Skin epidermis (tissue), 12 donors: ENCODE results near the gene IL11.
"Not testable (repeated sequence)": the region's sequence is repeated elsewhere in the genome, so short reads cannot be mapped to it uniquely, and the experiment has no call there.

Experiments used
- H3K27ac ChIP-seq, 21 experiments: fragments of 200-600 bp; sonication (generic) in 11 of 21; one replicate each; pipeline ENCODE4 v1.5.0; 2020; ENCODE audit warnings: mild to moderate bottlenecking in 3 of 21, inconsistent platforms in 2 of 21, moderate library complexity in 2 of 21
- H3K4me3 ChIP-seq, 7 experiments: fragments of 200-600 bp; sonication (generic) in 2 of 7; one replicate each; pipeline ENCODE4 v1.5.0; 2020; ENCODE audit warnings: inconsistent platforms in 2 of 7, mild to moderate bottlenecking in 2 of 7, moderate library complexity in 1 of 7

IL11 gene

DNA sequence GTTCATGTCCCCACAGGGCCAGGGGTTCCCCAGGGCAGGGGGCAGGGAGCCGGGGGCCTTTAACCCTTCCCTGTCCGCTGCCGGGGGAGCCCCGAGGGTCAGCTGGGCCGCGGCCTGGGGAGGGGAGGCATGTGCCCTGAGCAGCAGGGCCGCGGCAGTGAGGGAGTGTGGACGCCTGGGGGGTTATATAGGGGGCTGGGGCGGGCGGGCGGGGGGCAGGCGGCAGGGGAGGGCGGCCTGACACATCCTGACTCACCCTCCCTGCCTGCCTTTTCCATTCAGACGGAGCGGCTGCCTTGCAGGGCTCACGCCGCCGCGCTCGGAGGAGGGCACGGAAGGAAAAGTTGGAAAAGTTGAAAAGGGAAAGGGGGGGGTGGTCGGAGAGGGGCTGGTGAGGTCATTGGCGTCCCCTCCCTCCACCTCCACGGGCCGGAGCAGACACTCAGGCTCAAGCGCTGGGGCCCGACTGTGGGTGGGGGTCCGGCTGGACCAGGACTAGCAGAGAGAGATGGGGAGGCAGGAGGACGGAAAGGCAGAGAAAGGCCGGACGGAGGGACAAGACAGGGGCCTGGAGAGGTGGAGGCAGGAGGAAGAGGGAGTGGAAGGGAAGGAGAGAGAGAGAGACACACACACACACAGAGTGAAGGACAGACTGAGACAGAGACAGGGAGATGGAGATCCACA lies at the start of gene IL11:
Gene IL11, minus strand, starts transcription at position 159 of the 684 bp plus-strand sequence. Its CDS starts 153 bp downstream, at position 6.
- Histone ChIP-seq H3K27ac (peak within 1 kb of the TSS in 3 of 21 experiments; percentile 5 to 55 (median 39)), H3K4me3 (peak within 1 kb of the TSS; percentile 10 to 38 (median 28))

- Histone ChIP-seq H3K27ac (no peak overlapping the region), H3K4me3 (no peak overlapping the region)
Measured at GRCh38 chr19:55419624-55420236, 49.5 kb upstream of the IL11 start.

- H3K27ac ChIP-seq = no peak overlapping the region
- H3K4me3 ChIP-seq = no peak overlapping the region
Measured at GRCh38 chr19:55419103-55419502, 48.8 kb upstream of the IL11 start.

DNA sequence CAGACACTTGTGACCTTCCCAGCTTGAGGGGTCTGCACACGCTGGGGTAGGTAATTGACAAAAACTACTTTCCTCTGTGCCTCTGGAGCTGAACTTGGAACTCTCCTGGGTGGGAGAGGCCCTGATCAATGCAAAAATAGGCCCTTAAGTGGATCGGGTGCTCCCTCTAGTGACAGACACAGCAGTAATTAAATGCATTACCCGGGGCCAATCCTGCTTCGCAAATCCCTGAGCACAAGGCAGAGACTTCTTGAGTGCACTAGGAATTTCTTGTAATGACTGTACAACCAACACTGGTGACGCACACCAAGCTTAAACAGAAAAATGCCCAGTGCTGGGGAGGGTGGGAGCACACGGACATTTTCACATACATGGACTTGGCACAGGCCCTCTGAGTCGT lies 47.9 kb upstream of the IL11 start:
- Histone ChIP-seq H3K4me3 (no peak overlapping the region), H3K27ac (no peak overlapping the region)

- no peak overlapping the region for H3K4me3 ChIP-seq
- no peak overlapping the region for H3K27ac ChIP-seq
Measured at GRCh38 chr19:55410168-55410567, 39.9 kb upstream of the IL11 start.

- H3K27ac ChIP-seq = not testable (repeated sequence)
Measured at GRCh38 chr19:55409179-55409578, 38.9 kb upstream of the IL11 start.

DNA sequence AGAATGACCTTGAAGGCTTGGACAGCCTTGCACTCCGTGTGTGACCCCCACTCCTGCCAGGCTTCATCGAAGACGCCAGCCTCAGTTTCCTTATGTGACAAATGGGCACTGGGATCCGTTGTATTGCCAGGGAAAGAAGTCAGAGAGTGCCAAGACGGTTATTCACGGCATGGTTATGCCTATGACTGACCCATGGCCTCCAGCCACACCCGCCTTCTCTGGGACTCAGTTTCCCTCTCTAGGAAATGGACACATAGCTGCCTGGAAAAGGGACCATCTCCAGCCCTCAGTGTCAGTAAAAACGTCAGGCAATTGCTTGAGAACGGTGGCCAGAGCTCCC lies 38.2 kb upstream of the IL11 start:
- peak overlapping the region; percentile 24 to 99 (median 79) for H3K4me3 ChIP-seq
- peak overlapping the region; percentile 41 to 100 (median 97) for H3K27ac ChIP-seq

More at GRCh38 chr19:55409179-55409578, 38.9 kb upstream of the IL11 start:
- H3K4me3 ChIP-seq = not testable (repeated sequence)

DNA sequence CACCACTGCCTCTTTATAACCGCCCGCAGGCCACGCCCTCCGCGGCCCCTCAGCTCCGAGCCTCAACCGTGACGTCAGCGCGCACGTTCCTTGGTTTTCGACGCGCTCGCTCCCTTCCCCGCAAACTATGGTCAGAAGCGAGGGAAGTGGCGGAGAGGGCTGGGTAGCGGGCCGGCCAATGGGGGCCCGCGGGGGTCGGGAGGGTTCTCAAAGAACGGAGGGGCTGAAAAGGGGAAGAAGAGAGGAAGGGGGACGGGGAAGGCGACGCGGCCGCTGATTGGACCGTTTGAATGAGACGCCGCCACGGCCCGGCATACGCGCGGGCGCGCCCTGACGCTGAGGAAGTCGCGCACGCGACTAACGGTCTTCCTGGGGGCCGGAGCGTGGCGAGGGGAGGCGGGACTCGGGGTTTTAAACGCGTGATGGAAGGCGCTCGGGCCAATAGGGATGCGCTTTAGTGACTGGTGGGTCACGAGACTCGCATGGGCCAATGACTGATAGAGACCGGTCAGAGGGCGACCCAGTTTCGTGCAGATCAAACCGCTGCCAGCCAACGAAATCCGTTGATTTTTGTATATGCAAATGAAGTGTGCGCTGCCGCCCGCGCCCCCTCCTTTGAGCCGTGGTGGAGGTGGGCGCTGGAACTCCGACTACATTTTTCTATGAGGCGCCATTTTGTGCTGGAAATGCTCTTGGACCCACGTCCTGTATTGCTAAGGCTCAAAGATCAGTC lies 37.7 kb upstream of the IL11 start:
- Histone ChIP-seq H3K4me3 (peak overlapping the region; percentile 68 to 99 (median 79)), H3K27ac (peak overlapping the region; percentile 68 to 100 (median 98))

DNA sequence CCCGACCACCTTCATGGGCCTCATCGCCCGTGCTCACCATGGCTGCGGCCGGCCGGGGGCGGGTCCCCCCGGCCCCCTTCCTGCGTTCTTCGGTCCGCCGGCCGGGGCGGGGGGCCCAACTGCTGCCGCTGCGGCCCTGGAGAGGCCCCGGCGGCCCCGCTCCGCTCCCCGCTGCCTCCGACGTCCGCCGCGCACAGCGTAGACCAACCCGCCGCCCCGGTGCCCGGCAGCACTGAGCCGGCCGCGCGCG lies 37.2 kb upstream of the IL11 start, which contains the start of gene UBE2S:
Gene UBE2S, minus strand, starts transcription at position 239 of the 250 bp plus-strand sequence. Its CDS starts 199 bp downstream, at position 40.
- H3K27ac ChIP-seq = peak within 1 kb of the TSS; percentile 68 to 100 (median 98)
- H3K4me3 ChIP-seq = peak within 1 kb of the TSS; percentile 68 to 99 (median 79)

DNA sequence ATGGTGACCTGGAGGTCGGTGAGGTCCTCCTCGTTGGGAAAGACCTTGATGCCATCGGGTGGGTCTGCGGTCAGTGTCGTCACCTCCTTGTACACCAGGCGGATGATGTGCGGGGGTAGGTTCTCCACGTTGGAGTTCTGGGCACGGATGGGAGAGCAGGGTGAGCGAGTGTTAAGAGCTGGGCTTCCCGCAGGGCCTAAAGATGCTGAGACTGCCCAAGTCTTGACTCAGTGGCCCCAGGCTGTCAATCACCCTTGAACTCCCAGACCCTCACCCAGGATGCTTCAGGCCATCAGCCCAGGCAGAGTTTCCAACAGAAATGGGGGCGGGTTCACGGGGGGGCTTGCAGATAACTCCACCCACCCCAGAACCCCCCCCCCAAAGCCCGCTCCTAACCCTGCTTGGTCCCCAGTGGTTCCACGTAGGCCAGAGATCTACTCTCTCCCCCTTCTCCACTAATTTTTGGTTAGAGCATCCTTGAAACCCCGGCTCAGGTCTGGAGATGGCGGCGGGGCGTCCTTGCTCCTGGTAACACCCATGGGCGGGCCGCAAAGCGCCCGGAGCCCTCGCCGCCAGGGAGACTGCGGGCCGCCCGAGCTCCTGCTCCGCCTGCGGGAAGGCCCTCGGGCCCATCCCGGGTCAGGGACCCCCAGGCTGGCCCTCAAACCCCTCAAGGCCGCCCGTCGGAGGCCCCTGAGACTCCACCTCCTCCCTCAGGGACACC lies 36.7 kb upstream of the IL11 start:
- Histone ChIP-seq H3K27ac (peak overlapping the region; percentile 68 to 100 (median 98)), H3K4me3 (peak overlapping the region; percentile 68 to 99 (median 79))

DNA sequence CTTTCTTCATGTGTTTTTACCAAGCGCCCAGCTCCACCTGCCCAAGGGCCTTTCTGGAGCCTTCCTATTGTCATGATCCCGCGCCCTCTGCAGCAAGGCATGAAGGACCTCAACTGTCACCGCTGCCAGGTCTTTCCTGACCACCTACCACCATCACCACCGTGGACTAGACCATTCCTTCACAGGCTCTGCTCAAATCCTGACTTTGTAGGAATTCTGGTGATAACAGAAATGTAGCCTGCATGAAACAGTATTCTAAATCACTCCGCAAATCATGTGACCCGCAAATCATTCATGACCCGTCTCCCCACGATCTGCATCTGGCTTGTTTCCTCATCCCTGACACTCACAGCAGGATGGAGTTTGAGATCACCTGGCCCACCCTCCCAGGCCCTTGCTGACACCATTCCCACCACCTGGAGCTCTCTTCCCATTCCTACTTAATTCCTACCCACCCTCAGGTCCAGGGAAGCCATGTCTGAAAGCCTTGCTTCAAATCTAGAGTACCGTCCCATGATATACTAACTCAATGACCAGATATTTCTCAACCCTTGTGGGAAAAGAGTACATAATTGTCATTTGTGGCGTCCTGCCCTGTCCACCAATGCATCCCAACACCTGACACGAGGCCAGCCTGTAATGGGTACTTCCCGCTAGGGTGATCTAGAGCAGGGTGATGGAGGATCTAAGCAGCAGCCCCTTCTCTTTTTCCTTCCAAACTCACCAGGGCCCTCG lies 36.0 kb upstream of the IL11 start:
- Histone ChIP-seq H3K27ac (peak overlapping the region in 9 of 21 experiments; percentile 92 to 100 (median 98)), H3K4me3 (peak overlapping the region; percentile 68 to 99 (median 79))

- Histone ChIP-seq H3K27ac (no peak overlapping the region), H3K4me3 (no peak overlapping the region)
Measured at GRCh38 chr19:55405638-55406037, 35.4 kb upstream of the IL11 start.

DNA sequence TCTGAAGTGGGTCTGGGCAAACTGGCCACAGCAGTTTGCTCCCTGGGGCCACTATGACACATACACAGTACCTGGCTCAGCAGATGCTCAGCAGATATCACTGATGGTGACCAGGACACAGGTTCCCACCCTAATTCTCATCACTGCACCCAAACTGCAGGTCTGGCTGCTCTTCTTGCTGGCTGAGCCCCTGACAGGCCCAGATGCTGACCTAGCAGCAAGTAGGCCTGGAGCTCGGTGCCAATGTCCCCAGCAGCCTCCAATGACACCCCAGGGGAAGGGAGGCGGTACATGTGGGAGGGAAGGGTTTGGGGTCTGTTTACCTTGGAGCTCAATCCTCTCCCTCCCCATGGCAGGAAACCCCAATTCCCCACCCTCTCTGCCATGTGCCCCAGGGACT lies 32.2 kb upstream of the IL11 start:
- no peak overlapping the region for H3K4me3 ChIP-seq

DNA sequence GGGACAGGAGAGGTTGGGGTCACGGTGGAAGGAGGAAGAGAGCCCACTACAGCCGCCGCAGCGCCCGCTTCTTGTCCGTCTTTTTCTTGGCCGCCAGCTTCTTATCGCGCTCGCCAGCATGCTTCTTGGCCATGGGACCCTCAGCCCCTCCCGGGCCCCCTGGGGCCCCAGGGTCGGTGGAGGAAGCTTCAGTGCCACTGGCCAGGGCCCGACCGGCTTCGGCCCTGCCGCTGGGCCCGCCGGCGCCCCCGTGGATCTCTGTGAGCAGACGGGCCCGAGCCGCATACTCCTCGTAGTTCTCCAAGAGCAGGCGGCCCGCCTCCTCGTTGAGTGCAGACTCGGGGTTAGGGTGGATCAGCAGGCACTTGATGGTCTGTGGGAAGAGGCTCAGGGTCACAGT lies 31.1 kb upstream of the IL11 start:
- not testable (repeated sequence) for H3K4me3 ChIP-seq, H3K27ac ChIP-seq

More for the DNA sequence above, 32.2 kb upstream of the IL11 start:
- H3K27ac ChIP-seq = no peak overlapping the region

DNA sequence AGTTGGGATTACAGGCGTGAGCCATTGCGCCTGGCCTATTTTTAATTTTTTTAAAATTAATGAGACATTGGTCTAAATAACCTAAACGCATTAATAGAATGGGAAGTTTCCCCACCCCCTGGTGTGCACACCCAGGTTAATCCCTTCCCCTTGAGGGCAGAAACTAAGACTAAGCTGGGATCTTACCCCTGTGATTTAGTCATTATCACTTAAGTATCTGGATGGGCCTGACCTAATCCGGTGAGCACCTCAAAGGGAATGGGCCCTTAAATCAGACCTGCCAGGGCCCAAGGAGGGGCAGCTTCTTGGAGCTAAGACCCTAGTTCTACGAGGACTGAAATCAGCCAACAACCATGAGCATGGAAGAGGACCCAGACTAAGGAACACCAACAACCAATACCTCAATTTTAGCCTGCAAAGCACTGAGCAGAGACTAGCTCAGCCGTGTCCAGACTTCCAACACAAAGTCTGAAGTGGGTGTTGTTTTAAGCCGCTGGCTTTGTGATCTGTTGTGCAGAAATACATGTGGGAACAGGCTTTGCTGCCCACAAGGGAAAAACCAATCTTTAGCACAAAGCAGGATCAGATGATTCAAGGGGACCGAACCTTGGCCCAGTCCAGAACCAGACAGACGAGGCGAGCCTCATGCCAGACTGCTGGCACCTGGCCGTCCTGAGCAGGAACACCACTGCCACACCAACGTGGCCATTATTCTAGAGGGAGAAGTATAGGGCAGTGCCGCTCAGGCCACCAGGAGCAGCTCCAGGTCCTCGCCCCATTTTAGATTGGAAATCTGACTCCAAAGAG lies 30.2 kb upstream of the IL11 start:
- H3K27ac ChIP-seq = peak overlapping the region in 2 of 21 experiments; percentile 24 to 60
- no peak overlapping the region for H3K4me3 ChIP-seq

GRCh38 chr19:55398200-55398925 lies 28.1 kb upstream of the IL11 start:
- no peak overlapping the region for H3K4me3 ChIP-seq
- H3K27ac ChIP-seq = peak overlapping the region in 1 of 21 experiments; percentile 14

DNA sequence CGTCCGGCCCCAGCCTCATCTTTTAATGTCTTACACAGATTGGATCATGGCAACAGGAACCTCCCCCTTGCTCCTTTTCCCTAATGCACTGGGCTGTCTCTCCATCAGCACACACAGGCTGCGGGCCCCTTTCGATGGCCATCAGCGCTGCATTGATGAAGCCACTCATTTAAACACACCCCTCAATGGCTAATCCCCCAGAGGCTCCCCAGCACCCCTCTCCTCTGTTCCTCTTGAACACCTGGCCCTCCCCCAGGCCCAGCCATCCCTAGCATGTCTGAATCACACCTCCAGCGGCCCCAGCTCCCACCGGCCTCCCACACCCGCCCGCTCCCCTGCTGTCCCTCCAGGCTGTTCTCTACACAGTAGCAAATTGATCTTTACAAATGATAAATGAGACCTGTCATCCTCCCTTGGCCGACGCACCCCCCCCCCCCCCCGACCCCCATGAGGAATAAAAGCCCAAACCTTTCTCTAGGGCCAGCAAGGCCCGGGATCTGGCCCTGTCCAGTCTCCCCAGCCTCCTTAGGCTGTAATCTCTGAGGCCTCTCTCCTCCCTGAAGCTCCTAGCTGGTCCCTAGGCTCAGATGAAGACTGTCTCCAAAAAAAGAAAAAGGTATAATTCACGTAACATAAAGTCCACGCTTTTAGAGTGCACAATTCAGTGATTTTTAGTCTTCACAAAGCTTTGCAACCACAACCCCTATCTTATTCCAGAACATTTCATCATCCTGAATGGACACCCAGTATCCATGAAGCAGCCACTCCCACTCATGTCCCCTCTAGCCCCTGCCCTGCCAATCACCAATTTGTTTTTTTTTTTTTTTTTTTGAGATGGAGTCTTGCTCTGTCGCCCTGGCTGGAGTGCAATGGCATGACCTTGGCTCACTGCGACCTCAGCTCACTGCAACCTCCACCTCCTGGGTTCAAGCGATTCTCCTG lies 22.8 kb upstream of the IL11 start:
- Histone ChIP-seq H3K4me3 (no peak overlapping the region), H3K27ac (no peak overlapping the region)
